Keratinocyte (primary cell): ENCODE measurements around the gene RPS19BP1. TPM values are rescaled to one million over a fixed set of nuclear protein-coding genes. Genes with fewer than 3 reads are reported as not detected.

Experiments used
- DNase-seq: peaks from one replicate; pipeline ENCODE4 v3.0.0-alpha.2; 2011; ENCODE audit warnings: low read depth, missing footprints, low spot score
- FAIRE-seq: peaks from 2 replicates; lab custom pipeline; 2011; peaks lifted over from hg19 to GRCh38; lab: Jason Lieb, UNC
- H2AFZ ChIP-seq: 2 replicates; pipeline ENCODE4 v1.6.0; 2012; ENCODE audit warnings: low read length, control low read depth, inconsistent platforms; ENCODE audit not compliant: control insufficient read depth
- H3K27ac ChIP-seq: 2 replicates; pipeline ENCODE4 v1.5.1; 2011; ENCODE audit warnings: low read length; ENCODE audit not compliant: control insufficient read depth, insufficient read depth
- H3K27me3 ChIP-seq: 3 replicates; pipeline ENCODE4 v1.6.0; 2011; ENCODE audit warnings: low read length; ENCODE audit not compliant: control insufficient read depth, insufficient read depth; ENCODE audit errors: extremely low read depth
- H3K36me3 ChIP-seq, 2 experiments: 2 replicates in 1 of 2; 3 replicates in 1 of 2; pipeline ENCODE4 v1.5.1; 2011; ENCODE audit warnings: low read length in 2 of 2, mild to moderate bottlenecking in 1 of 2; ENCODE audit not compliant: control insufficient read depth in 2 of 2, insufficient read depth in 2 of 2; ENCODE audit errors: extremely low read depth in 1 of 2
- H3K4me1 ChIP-seq: 3 replicates; pipeline ENCODE4 v1.5.1; 2011; ENCODE audit warnings: low read length; ENCODE audit not compliant: control insufficient read depth, insufficient read depth; ENCODE audit errors: extremely low read depth
- H3K4me2 ChIP-seq: 3 replicates; pipeline ENCODE4 v1.6.0; 2011; ENCODE audit warnings: low read depth, low read length; ENCODE audit not compliant: control insufficient read depth, insufficient read depth; ENCODE audit errors: extremely low read depth
- H3K4me3 ChIP-seq, 3 experiments: fragments of 200-600 bp in 1 of 3; sonication (generic) in 1 of 3; 2 replicates in 2 of 3; 3 replicates in 1 of 3; pipeline ENCODE4 v1.5.1; 2011 to 2016; ENCODE audit warnings: low read length in 3 of 3, mild to moderate bottlenecking in 3 of 3, control low read depth in 2 of 3, inconsistent platforms in 1 of 3, low read depth in 1 of 3, mixed read lengths in 1 of 3, mixed run types in 1 of 3, moderate library complexity in 1 of 3; ENCODE audit not compliant: control insufficient read depth in 2 of 3, insufficient read depth in 2 of 3; ENCODE audit errors: extremely low read depth in 1 of 3
- H3K79me2 ChIP-seq: 2 replicates; pipeline ENCODE4 v1.6.0; 2012; ENCODE audit warnings: low read length; ENCODE audit not compliant: control insufficient read depth, insufficient read depth
- H3K9ac ChIP-seq: 3 replicates; pipeline ENCODE4 v1.6.0; 2011; ENCODE audit warnings: low read length; ENCODE audit not compliant: control insufficient read depth, insufficient read depth; ENCODE audit errors: extremely low read depth
- H3K9me1 ChIP-seq: 3 replicates; pipeline ENCODE4 v1.6.0; 2011; ENCODE audit warnings: low read length; ENCODE audit not compliant: control insufficient read depth, insufficient read depth; ENCODE audit errors: extremely low read depth
- H3K9me3 ChIP-seq: 2 replicates; pipeline ENCODE4 v1.5.1; 2012; ENCODE audit warnings: low read depth, low read length; ENCODE audit not compliant: control insufficient read depth
- H4K20me1 ChIP-seq: 3 replicates; pipeline ENCODE4 v1.6.0; 2011; ENCODE audit warnings: low read length; ENCODE audit not compliant: control insufficient read depth, insufficient read depth; ENCODE audit errors: extremely low read depth
- CTCF ChIP-seq, 3 experiments: IDR thresholded peaks in 1 of 3; conservative IDR thresholded peaks in 1 of 3; optimal IDR thresholded peaks in 1 of 3; 2 replicates in 2 of 3; 3 replicates in 1 of 3; pipeline versions ENCODE3 to v1.5.1; 2011; ENCODE audit warnings: low read length in 3 of 3, mild to moderate bottlenecking in 3 of 3, moderate library complexity in 2 of 3, control low read depth in 1 of 3, inconsistent platforms in 1 of 3; ENCODE audit not compliant: insufficient read depth in 2 of 3; ENCODE audit errors: extremely low read depth in 1 of 3
- EZH2 ChIP-seq: IDR thresholded peaks from one replicate; pipeline ENCODE4 v1.6.1; 2012; ENCODE audit warnings: inconsistent platforms, mild to moderate bottlenecking, low read length, moderate library complexity
- dilution Hi-C: fragments of 300-500 bp; cut with MboI; formaldehyde crosslinking; loops from one replicate; pipeline ENCODE4 v1.7.0; 2020; ENCODE audit warnings: low sequenced_read_pairs; ENCODE audit not compliant: extremely low pct_ligation_motif_present
- polyA plus RNA-seq, 5 experiments: library from polyadenylated mRNA; depleted of rRNA in 3 of 5; stranded (reverse) in 3 of 5; stranded (forward) in 1 of 5; unstranded in 1 of 5; fragments of >200 nt; gene quantifications; 1 replicate in 1 of 5; 2 replicates in 3 of 5; 3 replicates in 1 of 5; pipeline versions ENCODE4 v1.2.1 to v1.2.3, GENCODE V29; 2011 to 2012; ENCODE audit warnings: missing spikeins in 2 of 5, low read depth in 1 of 5, low replicate concordance in 1 of 5

The RPS19BP1 gene
- polyA plus RNA-seq, 1 donor (not counting 4 experiments of a cell fraction or from before 2014, with no cell fraction given) = 67.3 TPM

DNA sequence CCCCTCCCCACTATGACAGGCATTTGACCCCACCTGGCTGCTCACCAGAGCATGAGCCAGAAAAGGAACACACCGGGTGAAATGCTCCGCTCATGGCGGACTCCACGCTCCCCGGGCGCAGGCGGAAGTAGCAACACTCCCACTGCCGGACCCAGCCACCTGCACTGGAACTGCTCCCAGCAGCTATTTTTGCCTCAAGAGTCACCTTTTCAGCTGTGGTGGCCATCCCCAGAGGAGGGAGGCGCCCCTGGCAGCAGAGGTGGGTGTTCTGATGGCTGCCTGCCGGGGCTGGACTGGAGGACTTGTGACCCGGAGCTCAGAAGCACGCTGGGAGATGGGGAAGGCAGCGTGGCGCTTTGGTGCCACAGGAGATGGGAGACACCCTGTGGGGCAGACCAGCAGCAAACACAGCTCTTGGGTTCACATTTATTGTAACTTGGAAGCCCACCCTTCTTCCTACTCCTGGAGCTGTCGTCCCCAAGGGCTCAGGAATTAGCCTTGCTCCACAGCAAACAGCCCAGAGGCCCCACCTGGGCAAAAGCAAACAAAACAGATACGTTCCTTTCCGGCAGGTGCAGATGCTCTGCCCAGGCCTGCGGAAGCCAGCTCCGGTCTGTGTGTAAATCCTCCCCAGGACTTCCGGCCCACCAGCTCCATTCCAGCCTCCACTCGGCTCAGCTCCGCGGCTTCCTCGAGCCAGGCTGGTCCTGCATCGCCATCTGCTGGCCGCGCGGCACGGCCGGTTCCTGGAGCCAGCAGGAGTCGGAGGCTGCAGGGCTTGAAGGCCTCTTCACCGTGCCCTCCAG is 3.7 kb downstream of the RPS19BP1 start:
- Histone ChIP-seq H3K79me2 (peaks cover 38% of the 10 kb centered on the region), H4K20me1 (peaks cover 42% of the 10 kb centered on the region)
- dilution Hi-C loops = no loop called here

GRCh38 chr22:39528080-39528661 is 4.4 kb downstream of the RPS19BP1 start:
- Histone ChIP-seq H3K4me3 (no peak overlapping the region), H3K27ac (no peak overlapping the region), H3K4me2 (peak overlapping the region; percentile 35), H3K27me3 (no peaks in the 10 kb centered on the region), H4K20me1 (peaks cover 46% of the 10 kb centered on the region), H2AFZ (no peak overlapping the region), H3K9me1 (peaks cover 4% of the 10 kb centered on the region), H3K9me3 (no peaks in the 10 kb centered on the region), H3K4me1 (peaks cover 44% of the 10 kb centered on the region), H3K9ac (no peak overlapping the region), H3K79me2 (peaks cover 38% of the 10 kb centered on the region), H3K36me3 (peaks cover 8 to 40% of the 10 kb centered on the region in 2 experiments)
- no peak for FAIRE-seq
- dilution Hi-C loops = no loop called here
- DNase-seq = no peak
- no peak for TF ChIP-seq CTCF (optimal IDR thresholded peaks at IDR 0.05 in 1 of 3, IDR thresholded peaks at IDR 0.05 in 1 of 3, conservative IDR thresholded peaks at IDR 0.05 in 1 of 3; ENCODE audit: extremely low read depth in 1 of 3, insufficient read depth in 2 of 3, low read length in 3 of 3)
- no peak for TF ChIP-seq EZH2

More for the DNA sequence above, 3.7 kb downstream of the RPS19BP1 start:
- peaks cover 4% of the 10 kb centered on the region for H3K9me1 ChIP-seq
- H3K27ac ChIP-seq = no peak overlapping the region
- no peak overlapping the region for H2AFZ ChIP-seq
- FAIRE-seq = peak; percentile 13
- H3K4me1 ChIP-seq = peaks cover 42% of the 10 kb centered on the region
- peak overlapping the region; percentile 35 for H3K4me2 ChIP-seq
- DNase-seq = peak; percentile 64
- no peaks in the 10 kb centered on the region for H3K9me3 ChIP-seq
- H3K27me3 ChIP-seq = no peaks in the 10 kb centered on the region
- no peak for TF ChIP-seq EZH2
- TF ChIP-seq CTCF (optimal IDR thresholded peaks at IDR 0.05 in 1 of 3, IDR thresholded peaks at IDR 0.05 in 1 of 3, conservative IDR thresholded peaks at IDR 0.05 in 1 of 3; ENCODE audit: extremely low read depth in 1 of 3, insufficient read depth in 2 of 3, low read length in 3 of 3) = peak; percentile 96 to 100 (median 98)
- peaks cover 6 to 36% of the 10 kb centered on the region in 2 experiments for H3K36me3 ChIP-seq
- H3K4me3 ChIP-seq = peak overlapping the region in 1 of 3 experiments; percentile 12
- H3K9ac ChIP-seq = peak overlapping the region; percentile 31
